A549 (cell line): ENCODE data around the gene TRAPPC10. TPM values are rescaled to one million over a fixed set of nuclear protein-coding genes. Genes with fewer than 3 reads are reported as not detected.

Experiments
- ATAC-seq, 2 experiments: fragments of 200-7000 bp in 1 of 2; fragments of >200 bp in 1 of 2; cut with Nextera tagmentation in 1 of 2; cut with Tn5 transposase in 1 of 2; 3 replicates each; pipeline versions ENCODE4 v1.8.0 to v1.9.1; 2018 to 2020; ENCODE audit warnings: mild to moderate bottlenecking in 1 of 2, moderate library complexity in 1 of 2
- CTCF ChIA-PET: fragments of 300-600 bp; sonication (Branson Sonifier 250); formaldehyde crosslinking; extraction: SDS; loops from one replicate; lab custom pipeline; 2021; ENCODE audit warnings: antibody characterized with exemption, inconsistent platforms; lab: Yijun Ruan, JAX
- POLR2A ChIA-PET: fragments of 350-600 bp; formaldehyde crosslinking; extraction: SDS; loops from one replicate; lab custom pipeline; 2021; ENCODE audit warnings: antibody characterized with exemption, inconsistent platforms; lab: Yijun Ruan, JAX
- DNase-seq, 2 experiments: peaks; one replicate each; pipeline versions ENCODE4 v3.0.0 to v3.0.0-alpha.2; 2011 to 2016; ENCODE audit warnings: low read depth in 1 of 2, low spot score in 1 of 2
- FAIRE-seq: peaks from 2 replicates; lab custom pipeline; 2011; peaks lifted over from hg19 to GRCh38; lab: Jason Lieb, UNC
- H3K27ac ChIP-seq, 2 experiments: fragments of >200 bp; sonication (Bioruptor Twin); formaldehyde crosslinking; 3 replicates each; pipeline ENCODE4 v1.5.1; 2016 to 2017
- H3K4me1 ChIP-seq: fragments of >200 bp; sonication (Bioruptor Twin); formaldehyde crosslinking; 3 replicates; pipeline ENCODE4 v1.6.1; 2016
- H3K4me2 ChIP-seq: fragments of >200 bp; sonication (Bioruptor Twin); formaldehyde crosslinking; 3 replicates; pipeline ENCODE4 v1.6.1; 2016
- H3K4me3 ChIP-seq: fragments of >200 bp; sonication (Bioruptor Twin); formaldehyde crosslinking; 3 replicates; pipeline ENCODE4 v1.5.1; 2016
- H3K9me3 ChIP-seq: fragments of >200 bp; sonication (Bioruptor Twin); formaldehyde crosslinking; 3 replicates; pipeline ENCODE4 v1.6.1; 2016
- ATOH8 ChIP-seq: fragments of 250-450 bp; sonication (Bioruptor Pico); IDR thresholded peaks from 2 replicates; pipeline ENCODE4 v1.5.0; 2020; ENCODE audit warnings: low read depth, mild to moderate bottlenecking, moderate library complexity
- BCL3 ChIP-seq: fragments of >200 bp; sonication (Bioruptor Twin); formaldehyde crosslinking; IDR thresholded peaks from 3 replicates; pipeline ENCODE4 v1.6.1; 2016
- CBX2 ChIP-seq: fragments of 200-600 bp; sonication (generic); IDR thresholded peaks from 2 replicates; pipeline ENCODE4 v1.6.1; 2016; ENCODE audit warnings: low read depth, mild to moderate bottlenecking, borderline replicate concordance
- CEBPB ChIP-seq, 2 experiments: fragments of >200 bp in 1 of 2; sonication (Bioruptor Twin) in 1 of 2; formaldehyde crosslinking in 1 of 2; IDR thresholded peaks; 2 replicates each; pipeline ENCODE4 v1.6.1; 2012 to 2016
- CTCF ChIP-seq: fragments of >200 bp; sonication (Bioruptor Twin); formaldehyde crosslinking; IDR thresholded peaks from 3 replicates; pipeline ENCODE4 v1.5.1; 2016
- E2F6 ChIP-seq: IDR thresholded peaks from 2 replicates; pipeline ENCODE4 v1.6.1; 2012; ENCODE audit warnings: low read depth, borderline replicate concordance
- EHMT2 ChIP-seq: fragments of 200-600 bp; sonication (generic); IDR thresholded peaks from 2 replicates; pipeline ENCODE4 v1.6.1; 2016; ENCODE audit warnings: antibody characterized with exemption, low read depth, mild to moderate bottlenecking, moderate library complexity
- EP300 ChIP-seq, 2 experiments: fragments of >200 bp; sonication (Bioruptor Twin); formaldehyde crosslinking; IDR thresholded peaks; 2 replicates in 1 of 2; 3 replicates in 1 of 2; pipeline ENCODE4 v1.6.1; 2016 to 2017
- ESRRA ChIP-seq: fragments of 150-350 bp; IDR thresholded peaks from 2 replicates; pipeline ENCODE4 v1.6.1; 2014; ENCODE audit warnings: mild to moderate bottlenecking, low read length, borderline replicate concordance
- HES2 ChIP-seq: fragments of >200 bp; sonication (Bioruptor Twin); formaldehyde crosslinking; IDR thresholded peaks from 2 replicates; pipeline ENCODE4 v1.6.1; 2016
- HOXB13 ChIP-seq: fragments of 250-450 bp; sonication (Bioruptor Pico); IDR thresholded peaks from 2 replicates; pipeline ENCODE4 v1.5.0; 2020; ENCODE audit warnings: low read depth, mild to moderate bottlenecking, moderate library complexity
- JUN ChIP-seq, 2 experiments: fragments of >200 bp; sonication (Bioruptor Twin); formaldehyde crosslinking; IDR thresholded peaks; 2 replicates in 1 of 2; 3 replicates in 1 of 2; pipeline ENCODE4 v1.6.1; 2016 to 2017
- KDM5A ChIP-seq: fragments of 200-600 bp; sonication (generic); IDR thresholded peaks from 2 replicates; pipeline ENCODE4 v1.6.1; 2016; ENCODE audit warnings: antibody characterized with exemption, mild to moderate bottlenecking
- MAZ ChIP-seq: fragments of 150-350 bp; IDR thresholded peaks from 2 replicates; pipeline ENCODE4 v1.6.1; 2014; ENCODE audit warnings: antibody characterized with exemption, low read depth, low read length, borderline replicate concordance
- NFE2L2 ChIP-seq: fragments of 150-350 bp; conservative IDR thresholded peaks from 2 replicates; pipeline ENCODE4 v1.6.1; 2014; ENCODE audit warnings: low read length
- PBX3 ChIP-seq: IDR thresholded peaks from 2 replicates; pipeline ENCODE4 v1.6.1; 2012
- PHF8 ChIP-seq: fragments of 200-600 bp; sonication (generic); IDR thresholded peaks from 2 replicates; pipeline ENCODE4 v1.6.1; 2016; ENCODE audit warnings: low read depth, mild to moderate bottlenecking, antibody characterized with exemption, moderate library complexity, borderline replicate concordance
- RCOR1 ChIP-seq: fragments of 150-350 bp; IDR thresholded peaks from 2 replicates; pipeline ENCODE4 v1.6.1; 2014; ENCODE audit warnings: antibody characterized with exemption, low read length, low read depth
- TFCP2L1 ChIP-seq: fragments of 250-450 bp; sonication (Bioruptor Pico); IDR thresholded peaks from 2 replicates; pipeline ENCODE4 v1.5.0; 2021; ENCODE audit warnings: mild to moderate bottlenecking
- WGBS: methylation state at CpG from one replicate; pipeline ENCODE4 v1.1.6; 2017; ENCODE audit errors: missing lambda C conversion rate; 5-methylcytosine and 5-hydroxymethylcytosine counted together
- polyA plus RNA-seq, 4 experiments: library from polyadenylated mRNA; depleted of rRNA in 3 of 4; stranded (reverse); fragments of >200 nt; fragmentation: RNase III in 1 of 4; extraction: RNeasy Plus Mini Kit Qiagen cat#74134 plus additional on column Dnase treatment in 1 of 4; gene quantifications; 2 replicates in 3 of 4; 3 replicates in 1 of 4; pipeline ENCODE4 v1.2.3, GENCODE V29; 2011 to 2017

TRAPPC10 gene
- polyA plus RNA-seq, 2 of the 4 experiments (the other 2 are of a cell fraction) = 11.8 to 27.7 TPM

- 2% methylated on average over 12 of the region's 87 CpGs for WGBS
- peak; percentile 57 to 74 for ATAC-seq
- ChIA-PET POLR2A (interaction anchor here (1.4 kb wide), 1 partner anchor 8 kb away, joined by 6 read pairs; no protein-coding TSS in a partner anchor), CTCF (interaction anchor here (0.9 to 1.2 kb wide), 2 partner anchors 12 to 37 kb away, joined by 3 to 4 read pairs; no protein-coding TSS in a partner anchor)
- DNase-seq = peak; percentile 19 to 30
- peak overlapping the region; percentile 99 to 100 for H3K27ac ChIP-seq
- H3K9me3 ChIP-seq = no peaks in the 10 kb centered on the region
- H3K4me3 ChIP-seq = peak overlapping the region; percentile 98
- H3K4me1 ChIP-seq = peaks cover 19% of the 10 kb centered on the region; the same call in 2 of the 3 replicates
- no peak for FAIRE-seq
- peak overlapping the region; percentile 96 for H3K4me2 ChIP-seq
- TF ChIP-seq JUN (IDR thresholded peaks at IDR 0.05) = no peak
- TF ChIP-seq CTCF = peak; percentile 18; the same call in 1 of the 3 replicates
- peak; percentile 43; the same call in 1 of the 2 replicates for TF ChIP-seq ESRRA
- TF ChIP-seq RCOR1 = no peak
- TF ChIP-seq MAZ = 0 out of 2 replicates have a peak, but pooled peaks have one; percentile 4
- TF ChIP-seq KDM5A = 0 out of 2 replicates have a peak, but pooled peaks have one; percentile 25
- no peak for TF ChIP-seq ATOH8 (CRISPR knock-in tag)
- no peak for TF ChIP-seq EHMT2
These were observed 618 bp downstream of the TRAPPC10 start for GRCh38 chr21:44012474-44013379.

GRCh38 chr21:44013380-44014088 is 1.4 kb downstream of the TRAPPC10 start:
- 27% methylated on average over 8 of the region's 8 CpGs for WGBS
- peak in 1 of 2 experiments; percentile 40; a peak in 3 of 6 replicates for ATAC-seq
- H3K27ac ChIP-seq = peak overlapping the region in 1 of 2 experiments; percentile 99; a peak in 5 of 6 replicates
- no peak for TF ChIP-seq CTCF
- TF ChIP-seq EP300 (IDR thresholded peaks at IDR 0.05) = no peak
- no peak for TF ChIP-seq NFE2L2
- TF ChIP-seq E2F6 = no peak
- TF ChIP-seq CEBPB (IDR thresholded peaks at IDR 0.05) = no peak
- TF ChIP-seq BCL3 = no peak
- no peak for TF ChIP-seq PBX3
- no peak for TF ChIP-seq PHF8
- no peak for TF ChIP-seq ATOH8 (CRISPR knock-in tag)
- TF ChIP-seq TFCP2L1 (CRISPR knock-in tag) = no peak
- no peak for TF ChIP-seq HOXB13 (CRISPR knock-in tag)
- TF ChIP-seq HES2 = no peak
- TF ChIP-seq CBX2 = no peak
- peak overlapping the region; percentile 98 for H3K4me3 ChIP-seq
- H3K4me2 ChIP-seq = peak overlapping the region; percentile 96
- no peaks in the 10 kb centered on the region for H3K9me3 ChIP-seq
- ChIA-PET CTCF (interaction anchor here (0.6 to 1.2 kb wide), 2 partner anchors 38 to 70 kb away, joined by 4 read pairs; no protein-coding TSS in a partner anchor), POLR2A (no interaction called here)
- peaks cover 19% of the 10 kb centered on the region; the same call in 2 of the 3 replicates for H3K4me1 ChIP-seq
- DNase-seq = peak in 1 of 2 experiments; percentile 19
- FAIRE-seq = no peak
